ENCODE results near the gene GPR4.

GPR4 gene

DNA sequence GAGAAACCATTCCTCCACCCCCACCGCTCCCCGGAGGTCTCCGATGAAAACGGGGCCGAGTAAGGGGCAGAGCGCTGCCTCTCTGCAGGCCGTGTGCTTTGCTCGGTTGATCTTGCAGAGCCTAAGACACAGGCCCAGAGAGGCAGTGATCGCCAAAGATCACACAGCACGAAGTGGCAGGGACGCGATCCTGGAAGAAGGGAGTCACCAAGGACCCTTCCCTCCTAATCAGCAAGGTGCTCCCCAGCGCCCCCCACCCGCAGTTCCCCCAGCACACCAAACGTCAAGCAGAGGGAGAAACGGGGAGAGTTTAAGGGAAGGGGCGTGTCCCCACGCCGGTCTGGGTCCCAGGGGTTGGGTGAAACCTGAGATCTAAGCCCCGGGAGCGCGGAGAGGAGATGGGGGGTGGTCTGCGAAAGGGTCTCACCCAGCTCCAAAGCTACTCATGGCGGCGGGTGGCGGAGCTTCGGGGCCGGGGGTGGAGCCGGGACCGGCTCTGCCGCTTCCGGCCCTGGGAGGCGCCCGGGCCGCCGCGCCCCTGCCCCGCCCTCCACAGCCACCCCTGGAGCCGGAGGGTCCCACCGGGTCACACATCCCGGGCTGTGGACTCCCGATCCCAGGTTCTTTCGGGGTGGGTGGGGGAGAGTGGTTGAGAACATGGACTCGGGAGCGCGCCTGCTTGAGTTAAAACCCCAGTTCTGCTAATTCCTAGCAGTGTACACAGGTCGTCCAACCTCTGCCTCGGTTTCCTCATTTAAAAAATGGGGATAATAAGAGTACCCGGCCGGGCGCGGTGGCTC lies 37.1 kb upstream of the GPR4 start, which contains the start of gene EML2:
Gene EML2, minus strand, starts transcription at position 468 of the 800 bp plus-strand sequence. Its CDS starts 21 bp downstream, at position 447.
- Histone ChIP-seq H3F3A (ENCODE audit: insufficient read depth, low read length) (0 out of 2 replicates have a peak, but pooled peaks cover 3% of the 10 kb centered on the region), H3K27me3 (ENCODE audit: insufficient read depth, low read length) (no peaks in the 10 kb centered on the region)

DNA sequence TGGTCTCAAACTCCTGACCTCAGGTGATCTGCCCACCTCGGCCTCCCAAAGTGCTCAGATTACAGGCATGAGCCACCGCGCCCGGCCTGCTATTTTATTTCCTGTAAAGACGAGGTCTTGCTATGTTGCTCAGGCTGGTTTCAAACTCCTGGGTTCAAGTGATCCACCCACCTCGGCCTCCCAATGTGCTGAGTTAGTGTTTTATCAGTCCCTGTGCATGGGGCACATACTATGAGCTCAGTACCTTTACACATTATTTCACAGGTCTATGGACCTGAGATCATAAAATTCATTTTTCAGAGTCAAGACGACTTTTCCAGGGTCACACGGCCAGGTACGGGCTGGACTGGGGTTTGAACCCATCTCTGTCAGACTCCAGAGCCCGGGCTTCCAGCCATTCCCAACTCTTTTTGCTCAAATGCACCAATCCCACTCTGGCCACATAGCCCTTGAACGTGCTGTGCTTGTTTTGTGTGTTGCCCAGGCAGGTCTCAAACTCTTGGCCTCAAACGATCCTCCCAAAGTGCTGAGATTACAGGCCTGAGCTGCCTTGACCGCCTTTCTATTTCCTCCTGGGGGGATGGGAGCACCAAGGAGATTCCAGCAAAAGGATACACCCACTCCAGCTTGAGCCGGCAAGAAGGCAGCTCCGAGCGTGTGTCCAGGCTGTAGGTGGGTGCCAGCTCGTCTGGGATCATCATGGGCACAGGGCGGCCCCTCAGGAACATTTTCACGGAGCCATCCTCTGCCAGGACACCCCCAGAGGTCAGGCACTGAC lies 36.1 kb upstream of the GPR4 start:
- no peaks in the 10 kb centered on the region for H3K79me2 ChIP-seq (ENCODE audit: insufficient read depth, low read length)
- peak overlapping the region; percentile 71 for H3K4me3 ChIP-seq (ENCODE audit: low read depth, low read length, poor library complexity, severe bottlenecking)
- TF ChIP-seq EZH2 (IDR thresholded peaks at IDR 0.05; ENCODE audit: borderline replicate concordance, low read length), result no peak
- TF ChIP-seq, protein P1, sequence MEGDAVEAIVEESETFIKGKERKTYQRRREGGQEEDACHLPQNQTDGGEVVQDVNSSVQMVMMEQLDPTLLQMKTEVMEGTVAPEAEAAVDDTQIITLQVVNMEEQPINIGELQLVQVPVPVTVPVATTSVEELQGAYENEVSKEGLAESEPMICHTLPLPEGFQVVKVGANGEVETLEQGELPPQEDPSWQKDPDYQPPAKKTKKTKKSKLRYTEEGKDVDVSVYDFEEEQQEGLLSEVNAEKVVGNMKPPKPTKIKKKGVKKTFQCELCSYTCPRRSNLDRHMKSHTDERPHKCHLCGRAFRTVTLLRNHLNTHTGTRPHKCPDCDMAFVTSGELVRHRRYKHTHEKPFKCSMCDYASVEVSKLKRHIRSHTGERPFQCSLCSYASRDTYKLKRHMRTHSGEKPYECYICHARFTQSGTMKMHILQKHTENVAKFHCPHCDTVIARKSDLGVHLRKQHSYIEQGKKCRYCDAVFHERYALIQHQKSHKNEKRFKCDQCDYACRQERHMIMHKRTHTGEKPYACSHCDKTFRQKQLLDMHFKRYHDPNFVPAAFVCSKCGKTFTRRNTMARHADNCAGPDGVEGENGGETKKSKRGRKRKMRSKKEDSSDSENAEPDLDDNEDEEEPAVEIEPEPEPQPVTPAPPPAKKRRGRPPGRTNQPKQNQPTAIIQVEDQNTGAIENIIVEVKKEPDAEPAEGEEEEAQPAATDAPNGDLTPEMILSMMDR (IDR thresholded peaks at IDR 0.05; ENCODE audit: low read length), result no peak
- peak overlapping the region; percentile 62 for H3K4me2 ChIP-seq (ENCODE audit: low read length)
- H3K27me3 ChIP-seq (ENCODE audit: insufficient read depth, low read length), result no peaks in the 10 kb centered on the region
- H3K4me1 ChIP-seq (ENCODE audit: insufficient read depth, low read length, severe bottlenecking), result peaks cover 42% of the 10 kb centered on the region
- no peaks in the 10 kb centered on the region for H4K20me1 ChIP-seq (ENCODE audit: insufficient read depth, low read length)
- H3K36me3 ChIP-seq (ENCODE audit: insufficient read depth, low read length), result 0 out of 2 replicates have a peak, but pooled peaks cover 4% of the 10 kb centered on the region
- H2AFZ ChIP-seq (ENCODE audit: low read length), result no peak overlapping the region
- H3K9ac ChIP-seq (ENCODE audit: low read length), result peak overlapping the region; percentile 75
- H3F3A ChIP-seq (ENCODE audit: insufficient read depth, low read length), result no peaks in the 10 kb centered on the region
- H3K9me3 ChIP-seq (ENCODE audit: low read length), result no peaks in the 10 kb centered on the region
- H3K9me2 ChIP-seq (ENCODE audit: low read depth, low read length), result no peaks in the 10 kb centered on the region
- H3K27ac ChIP-seq (ENCODE audit: low read depth, low read length, poor library complexity, severe bottlenecking), result no peak overlapping the region

More for the DNA sequence above, 37.1 kb upstream of the GPR4 start, which contains the start of gene EML2:
- H3K9me2 ChIP-seq (ENCODE audit: low read depth, low read length), result no peaks in the 10 kb centered on the region
- H3K27ac ChIP-seq (ENCODE audit: low read depth, low read length, poor library complexity, severe bottlenecking), result peak within 1 kb of the TSS; percentile 15
- no peaks in the 10 kb centered on the region for H3K9me3 ChIP-seq (ENCODE audit: low read length)
- peak within 1 kb of the TSS; percentile 62 for H3K4me2 ChIP-seq (ENCODE audit: low read length)
- peak within 1 kb of the TSS; percentile 71 for H3K4me3 ChIP-seq (ENCODE audit: low read depth, low read length, poor library complexity, severe bottlenecking)
- H3K79me2 ChIP-seq (ENCODE audit: insufficient read depth, low read length), result no peaks in the 10 kb centered on the region
- H4K20me1 ChIP-seq (ENCODE audit: insufficient read depth, low read length), result no peaks in the 10 kb centered on the region
- H2AFZ ChIP-seq (ENCODE audit: low read length), result no peak within 1 kb of the TSS
- H3K9ac ChIP-seq (ENCODE audit: low read length), result peak within 1 kb of the TSS; percentile 75
- peaks cover 49% of the 10 kb centered on the region for H3K4me1 ChIP-seq (ENCODE audit: insufficient read depth, low read length, severe bottlenecking)
- 0 out of 2 replicates have a peak, but pooled peaks cover 4% of the 10 kb centered on the region for H3K36me3 ChIP-seq (ENCODE audit: insufficient read depth, low read length)
- TF ChIP-seq, protein P1 (IDR thresholded peaks at IDR 0.05; ENCODE audit: low read length), result peak; percentile 72
- TF ChIP-seq EZH2 (IDR thresholded peaks at IDR 0.05; ENCODE audit: borderline replicate concordance, low read length), result no peak

DNA sequence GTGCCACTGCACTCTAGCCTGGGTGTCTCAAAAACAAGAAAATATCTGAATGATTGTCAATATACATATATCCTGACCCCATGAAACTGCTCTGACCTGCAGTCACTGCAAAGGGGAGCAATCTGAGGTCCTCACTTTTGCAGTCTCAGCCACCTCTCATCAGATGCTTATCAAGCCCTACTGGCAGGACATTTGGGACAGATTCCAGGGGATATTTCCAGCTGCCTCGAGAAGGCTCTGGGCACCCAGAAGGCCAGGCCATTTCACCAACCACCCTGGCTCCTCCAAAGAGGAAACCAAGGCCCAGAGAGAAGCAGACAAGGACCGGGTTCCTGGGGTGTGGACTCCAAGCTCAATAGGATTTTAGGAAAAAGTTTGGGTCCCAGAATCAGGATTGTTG lies 34.9 kb upstream of the GPR4 start:
- Histone ChIP-seq H3K9me2 (ENCODE audit: low read depth, low read length) (no peaks in the 10 kb centered on the region), H3K9ac (ENCODE audit: low read length) (no peak overlapping the region), H2AFZ (ENCODE audit: low read length) (no peak overlapping the region), H3K4me2 (ENCODE audit: low read length) (no peak overlapping the region), H3K27ac (ENCODE audit: low read depth, low read length, poor library complexity, severe bottlenecking) (no peak overlapping the region), H3K27me3 (ENCODE audit: insufficient read depth, low read length) (no peaks in the 10 kb centered on the region), H4K20me1 (ENCODE audit: insufficient read depth, low read length) (no peaks in the 10 kb centered on the region), H3K4me1 (ENCODE audit: insufficient read depth, low read length, severe bottlenecking) (peaks cover 36% of the 10 kb centered on the region), H3K79me2 (ENCODE audit: insufficient read depth, low read length) (no peaks in the 10 kb centered on the region), H3F3A (ENCODE audit: insufficient read depth, low read length) (no peaks in the 10 kb centered on the region), H3K4me3 (ENCODE audit: low read depth, low read length, poor library complexity, severe bottlenecking) (no peak overlapping the region), H3K9me3 (ENCODE audit: low read length) (no peaks in the 10 kb centered on the region), H3K36me3 (ENCODE audit: insufficient read depth, low read length) (0 out of 2 replicates have a peak, but pooled peaks cover 4% of the 10 kb centered on the region)
- no peak for TF ChIP-seq EZH2 (IDR thresholded peaks at IDR 0.05; ENCODE audit: borderline replicate concordance, low read length)
- TF ChIP-seq, protein P1 (IDR thresholded peaks at IDR 0.05; ENCODE audit: low read length), result no peak

All from OCI-LY1 (cell line).